H1 (cell line): ENCODE measurements around the gene TMEM203. TPM values are rescaled to one million over a fixed set of nuclear protein-coding genes. Genes with fewer than 3 reads are reported as not detected.
A peak's percentile ranks its signal among the peaks of the same experiment; 100 is the strongest.

Experiments used
- CTCF ChIA-PET: fragments of 300-600 bp; sonication (Branson Sonifier 250); formaldehyde crosslinking; loops from one replicate; lab custom pipeline; 2021; ENCODE audit not compliant: partially characterized antibody; lab: Charles Lee
- POLR2A ChIA-PET: fragments of 300-600 bp; sonication (Branson Sonifier 250); formaldehyde crosslinking; loops from one replicate; lab custom pipeline; 2021; ENCODE audit warnings: inconsistent platforms; ENCODE audit not compliant: partially characterized antibody; lab: Charles Lee
- DNase-seq, 2 experiments: peaks; one replicate each; pipeline versions ENCODE4 v3.0.0 to v3.0.0-alpha.2; 2010 to 2022; ENCODE audit warnings: low spot score in 2 of 2, low read depth in 1 of 2, mixed read lengths in 1 of 2
- FAIRE-seq: peaks from 2 replicates; lab custom pipeline; 2011; peaks lifted over from hg19 to GRCh38; lab: Jason Lieb, UNC
- H2AFZ ChIP-seq: 2 replicates; pipeline ENCODE4 v1.8.1; 2012; ENCODE audit warnings: low read length, inconsistent platforms
- H2AK5ac ChIP-seq: 2 replicates; pipeline ENCODE4 v1.6.1; 2013; ENCODE audit warnings: low read depth, low read length
- H2BK120ac ChIP-seq: replicated peaks from 2 replicates; pipeline ENCODE3; 2013; ENCODE audit warnings: low read depth, low read length, inconsistent platforms
- H2BK12ac ChIP-seq: 2 replicates; pipeline ENCODE4 v1.6.1; 2013; ENCODE audit warnings: low read depth, low read length
- H2BK15ac ChIP-seq: 2 replicates; pipeline ENCODE4 v1.6.1; 2013; ENCODE audit warnings: low read length
- H2BK20ac ChIP-seq: 2 replicates; pipeline ENCODE4 v1.6.1; 2013; ENCODE audit warnings: low read length
- H2BK5ac ChIP-seq: 2 replicates; pipeline ENCODE4 v1.6.1; 2013; ENCODE audit warnings: low read depth, low read length
- H3K14ac ChIP-seq: 2 replicates; pipeline ENCODE4 v1.6.1; 2013; ENCODE audit warnings: inconsistent platforms; ENCODE audit not compliant: insufficient read length
- H3K18ac ChIP-seq: 2 replicates; pipeline ENCODE4 v1.6.1; 2013; ENCODE audit warnings: low read length; ENCODE audit errors: extremely low read depth
- H3K23ac ChIP-seq: 2 replicates; pipeline ENCODE4 v1.6.1; 2013; ENCODE audit warnings: inconsistent platforms; ENCODE audit not compliant: insufficient read length
- H3K23me2 ChIP-seq: 2 replicates; pipeline ENCODE4 v1.6.1; 2013; ENCODE audit warnings: low read depth, low read length
- H3K27ac ChIP-seq: 2 replicates; pipeline ENCODE4 v1.6.1; 2011; ENCODE audit warnings: low read depth, low read length, inconsistent platforms
- H3K27me3 ChIP-seq, 4 experiments: replicated peaks in 1 of 4; 1 replicate in 1 of 4; 2 replicates in 3 of 4; pipeline versions ENCODE4 v1.6.1 to v1.8.1; 2011 to 2013; ENCODE audit warnings: low read length in 3 of 4, mild to moderate bottlenecking in 3 of 4, inconsistent platforms in 2 of 4, mixed read lengths in 2 of 4, moderate library complexity in 1 of 4; ENCODE audit not compliant: control insufficient read depth in 3 of 4, insufficient read depth in 3 of 4; ENCODE audit errors: extremely low read depth in 1 of 4
- H3K36me3 ChIP-seq, 4 experiments: 2 replicates each; pipeline versions ENCODE4 v1.6.1 to v1.8.1; 2011 to 2013; ENCODE audit warnings: mild to moderate bottlenecking in 4 of 4, low read length in 3 of 4, moderate library complexity in 2 of 4, control low read depth in 1 of 4, inconsistent platforms in 1 of 4; ENCODE audit not compliant: insufficient read depth in 4 of 4, control insufficient read depth in 2 of 4
- H3K4ac ChIP-seq: replicated peaks from 2 replicates; pipeline ENCODE3; 2013; ENCODE audit warnings: low read length, low read depth, mixed read lengths, inconsistent platforms; ENCODE audit not compliant: insufficient read length
- H3K4me1 ChIP-seq, 4 experiments: replicated peaks in 1 of 4; 1 replicate in 1 of 4; 2 replicates in 3 of 4; pipeline versions ENCODE4 v1.6.1 to v1.8.1; 2011 to 2013; ENCODE audit warnings: low read length in 3 of 4, inconsistent platforms in 2 of 4, mixed read lengths in 1 of 4; ENCODE audit not compliant: insufficient read depth in 4 of 4, control insufficient read depth in 3 of 4
- H3K4me2 ChIP-seq, 2 experiments: 2 replicates each; pipeline versions ENCODE4 v1.6.1 to v1.8.1; 2011 to 2013; ENCODE audit warnings: low read depth in 2 of 2, low read length in 2 of 2, control low read depth in 1 of 2, inconsistent platforms in 1 of 2, mild to moderate bottlenecking in 1 of 2; ENCODE audit not compliant: insufficient read depth in 1 of 2
- H3K4me3 ChIP-seq, 4 experiments: fragments of 200-600, 300-600 bp in 1 of 4; sonication (generic), shearing (Covaris generic), sonication (Bioruptor Twin) in 1 of 4; 2 replicates each; pipeline versions ENCODE4 v1.5.1 to v1.8.1; 2011 to 2016; ENCODE audit warnings: low read length in 4 of 4, low read depth in 3 of 4, control low read depth in 2 of 4, inconsistent platforms in 2 of 4, mild to moderate bottlenecking in 2 of 4, mixed read lengths in 1 of 4, moderate library complexity in 1 of 4; ENCODE audit not compliant: insufficient read depth in 2 of 4; ENCODE audit errors: extremely low read depth in 1 of 4
- H3K56ac ChIP-seq: replicated peaks from 2 replicates; pipeline ENCODE3; 2013; ENCODE audit warnings: low read depth, mild to moderate bottlenecking, mixed read lengths, low read length, inconsistent platforms; ENCODE audit not compliant: insufficient read length
- H3K79me1 ChIP-seq: 2 replicates; pipeline ENCODE4 v1.6.1; 2013; ENCODE audit warnings: low read depth, low read length, control low read depth
- H3K79me2 ChIP-seq, 2 experiments: 2 replicates each; pipeline versions ENCODE4 v1.6.1 to v1.8.1; 2012 to 2013; ENCODE audit warnings: low read length in 2 of 2, mild to moderate bottlenecking in 2 of 2, inconsistent platforms in 1 of 2; ENCODE audit not compliant: insufficient read depth in 2 of 2, control insufficient read depth in 1 of 2
- H3K9ac ChIP-seq, 4 experiments: replicated peaks in 1 of 4; 1 replicate in 1 of 4; 2 replicates in 3 of 4; pipeline versions ENCODE4 v1.6.1 to v1.8.1; 2011 to 2013; ENCODE audit warnings: low read depth in 3 of 4, low read length in 3 of 4, control low read depth in 2 of 4, mild to moderate bottlenecking in 2 of 4, moderate library complexity in 2 of 4, inconsistent platforms in 1 of 4; ENCODE audit errors: extremely low read depth in 1 of 4
- H3K9me3 ChIP-seq, 2 experiments: 2 replicates each; pipeline versions ENCODE4 v1.6.1 to v1.8.1; 2012 to 2013; ENCODE audit warnings: mild to moderate bottlenecking in 2 of 2, moderate library complexity in 2 of 2, control low read depth in 1 of 2, inconsistent platforms in 1 of 2, low read depth in 1 of 2, low read length in 1 of 2, mixed read lengths in 1 of 2; ENCODE audit not compliant: insufficient read depth in 2 of 2
- H4K20me1 ChIP-seq, 2 experiments: replicated peaks in 1 of 2; 2 replicates each; pipeline versions ENCODE3 to v1.8.1; 2011 to 2013; ENCODE audit warnings: inconsistent platforms in 2 of 2, low read length in 2 of 2, mild to moderate bottlenecking in 1 of 2; ENCODE audit not compliant: insufficient read depth in 2 of 2, control insufficient read depth in 1 of 2
- H4K5ac ChIP-seq: 2 replicates; pipeline ENCODE4 v1.6.1; 2013; ENCODE audit warnings: low read length, low read depth, mixed read lengths, inconsistent platforms; ENCODE audit not compliant: insufficient read length
- H4K8ac ChIP-seq: 2 replicates; pipeline ENCODE4 v1.8.0; 2013; ENCODE audit warnings: mild to moderate bottlenecking, moderate library complexity, low read length, inconsistent platforms; ENCODE audit not compliant: insufficient read depth; ENCODE audit errors: extremely low read depth
- H4K91ac ChIP-seq: replicated peaks from 2 replicates; pipeline ENCODE3; 2013; ENCODE audit warnings: low read length, mixed read lengths, inconsistent platforms; ENCODE audit not compliant: insufficient read length
- ATF2 ChIP-seq: IDR thresholded peaks from 2 replicates; pipeline ENCODE4 v1.6.1; 2012; ENCODE audit warnings: low read length, inconsistent platforms
- BACH1 ChIP-seq: IDR thresholded peaks from 2 replicates; pipeline ENCODE4 v1.6.1; 2012; ENCODE audit warnings: low read length, improper control_type of control experiment
- CEBPB ChIP-seq: IDR thresholded peaks from 2 replicates; pipeline ENCODE4 v1.6.1; 2012; ENCODE audit warnings: low read depth, low read length
- GABPA ChIP-seq: IDR thresholded peaks from 2 replicates; pipeline ENCODE4 v1.6.1; 2011; ENCODE audit warnings: mild to moderate bottlenecking, low read length, moderate library complexity, borderline replicate concordance; ENCODE audit not compliant: insufficient read depth
- GTF2F1 ChIP-seq: IDR thresholded peaks from 2 replicates; pipeline ENCODE4 v1.6.1; 2012; ENCODE audit warnings: low read depth, low read length, improper control_type of control experiment, borderline replicate concordance
- JUN ChIP-seq: IDR thresholded peaks from 2 replicates; pipeline ENCODE4 v1.6.1; 2011; ENCODE audit warnings: low read depth, mild to moderate bottlenecking, improper control_type of control experiment, low read length
- MAFK ChIP-seq: IDR thresholded peaks from 2 replicates; pipeline ENCODE4 v1.6.1; 2012; ENCODE audit warnings: low read depth, mild to moderate bottlenecking, improper control_type of control experiment, low read length
- SP2 ChIP-seq: IDR thresholded peaks from 2 replicates; pipeline ENCODE4 v1.6.1; 2012; ENCODE audit warnings: mild to moderate bottlenecking, low read length, inconsistent platforms
- TCF12 ChIP-seq: IDR thresholded peaks from 2 replicates; pipeline ENCODE4 v1.6.1; 2011; ENCODE audit warnings: low read depth, mild to moderate bottlenecking, low read length
- YY1 ChIP-seq: IDR thresholded peaks from 2 replicates; pipeline ENCODE4 v1.6.1; 2011; ENCODE audit warnings: low read depth, mild to moderate bottlenecking, low read length
- ZNF274 ChIP-seq: IDR thresholded peaks from 2 replicates; pipeline ENCODE4 v1.7.0; 2012; ENCODE audit warnings: low read length, borderline replicate concordance; ENCODE audit errors: extremely low read depth
- WGBS, 2 experiments: shearing (Covaris generic) in 1 of 2; methylation state at CpG; one replicate each; pipeline versions ENCODE4 v1.1.6 to v1.1.7; 2013 to 2015; ENCODE audit warnings: low lambda C conversion rate in 2 of 2, mixed read lengths in 2 of 2, inconsistent platforms in 1 of 2, low coverage in 1 of 2, missing lambda C conversion rate in 1 of 2; ENCODE audit not compliant: insufficient replicate concordance in 2 of 2, insufficient coverage in 1 of 2, insufficient read length in 1 of 2; ENCODE audit errors: extremely low coverage in 1 of 2, missing lambda C conversion rate in 1 of 2; 5-methylcytosine and 5-hydroxymethylcytosine counted together
- polyA plus RNA-seq, 7 experiments: library from polyadenylated mRNA; depleted of rRNA in 3 of 7; stranded (reverse) in 5 of 7; unstranded in 2 of 7; fragments of >200 nt in 5 of 7; fragments of 200-250 nt in 2 of 7; gene quantifications; 1 replicate in 5 of 7; 2 replicates in 1 of 7; 4 replicates in 1 of 7; pipeline versions ENCODE4 v1.2.1 to v1.2.3, GENCODE V29; 2011 to 2013; ENCODE audit warnings: missing spikeins in 2 of 7, mixed read lengths in 2 of 7
- total RNA-seq: library from RNA; stranded (reverse); fragmentation: NEBNext Ultra II Directional; extraction: Animal tissue kit (Norgen Biotek cat#: 25700); gene quantifications from 2 replicates; pipeline ENCODE4 v1.2.1, GENCODE V29; 2021

The TMEM203 gene
- total and polyA plus RNA-seq, 2 of the 8 experiments (the other 6 are each of a cell fraction or from before 2014, with no cell fraction given), result 44.1 to 57.1 TPM

DNA sequence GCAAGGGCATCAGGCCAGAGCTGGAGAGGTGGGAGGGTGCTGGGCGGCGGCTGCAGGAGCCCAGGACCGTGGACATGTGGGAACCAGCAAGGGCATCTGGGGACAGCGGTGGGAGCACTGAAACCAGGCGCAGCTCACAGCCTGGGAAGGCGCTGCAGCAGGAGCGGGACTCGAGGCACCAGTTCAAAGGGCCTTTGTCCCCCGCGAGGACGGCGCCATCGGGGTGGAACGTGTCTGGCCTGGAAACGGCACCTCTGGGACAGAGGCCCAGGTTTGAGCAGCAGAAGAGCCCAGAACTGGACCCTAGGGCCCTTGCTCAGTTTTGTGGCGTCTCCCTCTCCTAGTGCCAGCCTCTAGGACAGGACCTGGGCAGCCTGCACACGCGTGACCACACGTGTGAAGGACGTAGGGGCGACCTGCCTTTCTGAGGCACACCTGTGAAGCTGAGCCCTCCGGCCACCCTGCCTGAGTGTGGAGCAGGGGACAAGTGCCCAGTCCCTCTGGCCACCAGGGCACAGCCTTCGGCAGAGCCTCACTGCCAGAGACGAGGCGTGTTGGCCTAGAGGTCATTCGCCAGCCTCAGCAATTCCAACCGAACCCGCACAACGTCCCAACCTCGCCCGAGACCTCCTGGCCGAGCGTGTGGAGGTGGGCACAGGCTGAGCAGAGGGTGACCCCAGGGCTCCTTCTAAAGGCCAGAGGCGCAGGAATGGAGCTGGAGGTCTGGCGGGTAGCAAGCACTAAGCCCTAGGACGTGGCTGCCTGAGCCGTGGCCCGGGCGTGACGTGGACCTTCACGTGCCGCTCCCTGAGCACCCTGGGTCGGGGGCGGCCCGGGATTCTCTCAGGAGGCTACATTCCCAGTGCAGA is 31.4 kb downstream of the TMEM203 start:
- no peak overlapping the region for H2AFZ ChIP-seq
- H3K36me3 ChIP-seq, result no peaks in the 10 kb centered on the region
- peak overlapping the region; percentile 53 for H3K4ac ChIP-seq
- H3K56ac ChIP-seq, result no peak overlapping the region
- H3K18ac ChIP-seq, result no peak overlapping the region
- H2BK20ac ChIP-seq, result no peak overlapping the region
- peaks cover 2 to 15% of the 10 kb centered on the region in 2 experiments for H4K20me1 ChIP-seq
- H2AK5ac ChIP-seq, result no peak overlapping the region
- H2BK120ac ChIP-seq, result no peak overlapping the region
- peak overlapping the region; percentile 68; the same call in 1 of the 2 replicates for H2BK12ac ChIP-seq
- peaks cover 0 to 20% (median 11%) of the 10 kb centered on the region in 4 experiments; a peak in 6 of 7 replicates for H3K4me1 ChIP-seq
- H3K14ac ChIP-seq, result no peak overlapping the region
- H2BK15ac ChIP-seq, result no peak overlapping the region
- no peaks in the 10 kb centered on the region for H3K79me1 ChIP-seq
- no peak overlapping the region for H3K4me2 ChIP-seq
- H3K4me3 ChIP-seq, result no peak overlapping the region
- CTCF ChIA-PET, result interaction anchor here (0.6 to 3.9 kb wide), 23 partner anchors 8 to 178 kb away, joined by 3 to 47 read pairs (median 4); partner anchors contain the start of genes ABCA2, ANAPC2, CLIC3 and GRIN1
- POLR2A ChIA-PET, result interaction anchor here (0.8 to 3.7 kb wide), 14 partner anchors 10 to 105 kb away, joined by 3 to 15 read pairs (median 4); partner anchors contain the start of genes ANAPC2, SSNA1, TPRN and TUBB4B
- no peak overlapping the region for H2BK5ac ChIP-seq
- H4K91ac ChIP-seq, result no peak overlapping the region
- WGBS, 2 experiments, result 94% methylated on average over 39 of the region's 45 CpGs; no CpG with 5 or more reads in 1 of the 2 experiments
- no peak overlapping the region for H3K27ac ChIP-seq
- H3K27me3 ChIP-seq, result peaks cover 9 to 35% (median 28%) of the 10 kb centered on the region in 4 experiments
- no peaks in the 10 kb centered on the region for H3K79me2 ChIP-seq
- no peak for DNase-seq
- no peak overlapping the region for H4K8ac ChIP-seq
- peaks cover 7% of the 10 kb centered on the region; the same call in 1 of the 2 replicates for H3K23me2 ChIP-seq
- no peak for FAIRE-seq
- H4K5ac ChIP-seq, result no peak overlapping the region
- H3K9ac ChIP-seq, result no peak overlapping the region
- no peak overlapping the region for H3K23ac ChIP-seq
- no peaks in the 10 kb centered on the region for H3K9me3 ChIP-seq
- TF ChIP-seq GABPA (no peak), YY1 (no peak), GTF2F1 (no peak), JUN (no peak), ATF2 (no peak), CEBPB (no peak), MAFK (no peak), ZNF274 (no peak), TCF12 (no peak), BACH1 (no peak), SP2 (no peak)
